ENCODE data around the gene KCNJ11. TPM values are rescaled to one million over a fixed set of nuclear protein-coding genes. Genes with fewer than 3 reads are reported as not detected.

Gene KCNJ11
- total and polyA plus RNA-seq, 10 of the 15 experiments (the other 5 are each of a cell fraction or from before 2014, with no cell fraction given), result 0.06 to 0.56 (median 0.21) TPM; not detected in 6

DNA sequence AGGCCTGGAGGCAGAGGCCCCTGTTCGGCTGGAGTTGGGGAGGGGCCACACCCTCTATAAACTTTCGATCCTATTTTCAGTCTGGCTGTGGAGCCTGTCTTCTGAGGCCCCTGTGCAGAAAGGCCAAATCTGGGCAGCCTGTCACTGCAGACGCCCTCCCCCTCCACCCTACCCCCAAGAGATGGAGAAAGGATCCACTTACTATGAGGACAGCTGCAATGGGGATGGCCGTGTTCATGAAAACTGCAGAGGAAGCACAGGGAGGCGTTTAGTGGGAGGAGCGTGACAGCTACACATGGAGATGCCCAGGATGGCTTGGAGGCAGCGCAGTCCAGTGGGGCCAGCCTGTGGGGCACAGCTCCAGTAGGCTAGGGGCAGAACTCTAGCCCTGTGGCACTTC is 43.5 kb upstream of the KCNJ11 start:
- no TSS peak for BruUV-seq (replicated peaks)
- Histone ChIP-seq H3K27ac (ENCODE audit: control insufficient read depth, insufficient read depth) (no peak overlapping the region), H3K79me2 (ENCODE audit: control insufficient read depth, insufficient read depth, low read length) (no peaks in the 10 kb centered on the region), H3K36me3 (ENCODE audit: control insufficient read depth in 2 of 2, insufficient read depth in 2 of 2, low read length in 1 of 2) (no peaks in the 10 kb centered on the region), H2AFZ (ENCODE audit: control insufficient read depth, low read depth, low read length) (no peak overlapping the region), H3K27me3 (replicated peaks in 1 of 2; ENCODE audit: control insufficient read depth in 2 of 2, insufficient read depth in 2 of 2, low read length in 1 of 2) (peaks cover 6 to 7% of the 10 kb centered on the region in 2 experiments; a peak in 3 of 4 replicates), H3K4me3 (no peak overlapping the region), H3K4me1 (ENCODE audit: control insufficient read depth, insufficient read depth, low read length) (no peaks in the 10 kb centered on the region), H3K9ac (ENCODE audit: control insufficient read depth, insufficient read depth, low read length) (no peak overlapping the region), H3K4me2 (ENCODE audit: control insufficient read depth, insufficient read depth) (no peak overlapping the region), H3K9me3 (replicated peaks; ENCODE audit: control insufficient read depth, insufficient read depth, low read length) (no peaks in the 10 kb centered on the region), H4K20me1 (ENCODE audit: control insufficient read depth, insufficient read depth) (no peaks in the 10 kb centered on the region)
- TF ChIP-seq, protein P1, sequence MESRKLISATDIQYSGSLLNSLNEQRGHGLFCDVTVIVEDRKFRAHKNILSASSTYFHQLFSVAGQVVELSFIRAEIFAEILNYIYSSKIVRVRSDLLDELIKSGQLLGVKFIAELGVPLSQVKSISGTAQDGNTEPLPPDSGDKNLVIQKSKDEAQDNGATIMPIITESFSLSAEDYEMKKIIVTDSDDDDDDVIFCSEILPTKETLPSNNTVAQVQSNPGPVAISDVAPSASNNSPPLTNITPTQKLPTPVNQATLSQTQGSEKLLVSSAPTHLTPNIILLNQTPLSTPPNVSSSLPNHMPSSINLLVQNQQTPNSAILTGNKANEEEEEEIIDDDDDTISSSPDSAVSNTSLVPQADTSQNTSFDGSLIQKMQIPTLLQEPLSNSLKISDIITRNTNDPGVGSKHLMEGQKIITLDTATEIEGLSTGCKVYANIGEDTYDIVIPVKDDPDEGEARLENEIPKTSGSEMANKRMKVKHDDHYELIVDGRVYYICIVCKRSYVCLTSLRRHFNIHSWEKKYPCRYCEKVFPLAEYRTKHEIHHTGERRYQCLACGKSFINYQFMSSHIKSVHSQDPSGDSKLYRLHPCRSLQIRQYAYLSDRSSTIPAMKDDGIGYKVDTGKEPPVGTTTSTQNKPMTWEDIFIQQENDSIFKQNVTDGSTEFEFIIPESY (IDR thresholded peaks at IDR 0.05), result no peak
- TF ChIP-seq NBN (IDR thresholded peaks at IDR 0.05) (no peak), BHLHE40 (IDR thresholded peaks at IDR 0.05; ENCODE audit: borderline replicate concordance in 1 of 2, low read depth in 2 of 2, low read length in 1 of 2) (no peak), CBX5 (IDR thresholded peaks at IDR 0.05; ENCODE audit: low read depth) (no peak), BMI1 (IDR thresholded peaks at IDR 0.05; ENCODE audit: borderline replicate concordance) (no peak), NR2C2 (IDR thresholded peaks at IDR 0.05; ENCODE audit: borderline replicate concordance, control insufficient read depth, insufficient read length, low read depth) (no peak), RB1 (IDR thresholded peaks at IDR 0.05; ENCODE audit: borderline replicate concordance) (no peak), YY1 (IDR thresholded peaks at IDR 0.05; ENCODE audit: low read depth, low read length) (no peak)
- TF ChIP-seq, protein P2, sequence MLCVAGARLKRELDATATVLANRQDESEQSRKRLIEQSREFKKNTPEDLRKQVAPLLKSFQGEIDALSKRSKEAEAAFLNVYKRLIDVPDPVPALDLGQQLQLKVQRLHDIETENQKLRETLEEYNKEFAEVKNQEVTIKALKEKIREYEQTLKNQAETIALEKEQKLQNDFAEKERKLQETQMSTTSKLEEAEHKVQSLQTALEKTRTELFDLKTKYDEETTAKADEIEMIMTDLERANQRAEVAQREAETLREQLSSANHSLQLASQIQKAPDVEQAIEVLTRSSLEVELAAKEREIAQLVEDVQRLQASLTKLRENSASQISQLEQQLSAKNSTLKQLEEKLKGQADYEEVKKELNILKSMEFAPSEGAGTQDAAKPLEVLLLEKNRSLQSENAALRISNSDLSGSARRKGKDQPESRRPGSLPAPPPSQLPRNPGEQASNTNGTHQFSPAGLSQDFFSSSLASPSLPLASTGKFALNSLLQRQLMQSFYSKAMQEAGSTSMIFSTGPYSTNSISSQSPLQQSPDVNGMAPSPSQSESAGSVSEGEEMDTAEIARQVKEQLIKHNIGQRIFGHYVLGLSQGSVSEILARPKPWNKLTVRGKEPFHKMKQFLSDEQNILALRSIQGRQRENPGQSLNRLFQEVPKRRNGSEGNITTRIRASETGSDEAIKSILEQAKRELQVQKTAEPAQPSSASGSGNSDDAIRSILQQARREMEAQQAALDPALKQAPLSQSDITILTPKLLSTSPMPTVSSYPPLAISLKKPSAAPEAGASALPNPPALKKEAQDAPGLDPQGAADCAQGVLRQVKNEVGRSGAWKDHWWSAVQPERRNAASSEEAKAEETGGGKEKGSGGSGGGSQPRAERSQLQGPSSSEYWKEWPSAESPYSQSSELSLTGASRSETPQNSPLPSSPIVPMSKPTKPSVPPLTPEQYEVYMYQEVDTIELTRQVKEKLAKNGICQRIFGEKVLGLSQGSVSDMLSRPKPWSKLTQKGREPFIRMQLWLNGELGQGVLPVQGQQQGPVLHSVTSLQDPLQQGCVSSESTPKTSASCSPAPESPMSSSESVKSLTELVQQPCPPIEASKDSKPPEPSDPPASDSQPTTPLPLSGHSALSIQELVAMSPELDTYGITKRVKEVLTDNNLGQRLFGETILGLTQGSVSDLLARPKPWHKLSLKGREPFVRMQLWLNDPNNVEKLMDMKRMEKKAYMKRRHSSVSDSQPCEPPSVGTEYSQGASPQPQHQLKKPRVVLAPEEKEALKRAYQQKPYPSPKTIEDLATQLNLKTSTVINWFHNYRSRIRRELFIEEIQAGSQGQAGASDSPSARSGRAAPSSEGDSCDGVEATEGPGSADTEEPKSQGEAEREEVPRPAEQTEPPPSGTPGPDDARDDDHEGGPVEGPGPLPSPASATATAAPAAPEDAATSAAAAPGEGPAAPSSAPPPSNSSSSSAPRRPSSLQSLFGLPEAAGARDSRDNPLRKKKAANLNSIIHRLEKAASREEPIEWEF (IDR thresholded peaks at IDR 0.05; ENCODE audit: insufficient replicate concordance, low read depth, low read length), result no peak
- WGBS (ENCODE audit: insufficient coverage, insufficient replicate concordance, low lambda C conversion rate, missing lambda C conversion rate), result 17% methylated on average over 7 of the region's 7 CpGs
- ChIA-PET SMC1A (ENCODE audit: uncharacterized antibody, unreplicated experiment) (interaction anchor here (1.1 kb wide), 1 partner anchor 53 kb away, joined by 3 read pairs; no protein-coding TSS in a partner anchor), RAD21 (ENCODE audit: unreplicated experiment) (no interaction called here), POLR2A (no interaction called here), CTCF (no interaction called here)
- FAIRE-seq (no peak), DNase-seq (ENCODE audit: low read depth, low spot score) (no peak), ATAC-seq (no peak)
- in situ Hi-C loops (cut with MboI) (no loop called here), intact Hi-C loops (cut with micrococcal nuclease; ENCODE audit: unreplicated experiment) (no loop called here)
